ENCODE measurements around the gene RPL12. TPM values are rescaled to one million over a fixed set of nuclear protein-coding genes. Genes with fewer than 3 reads are reported as not detected.
"Not testable (repeated sequence)": the region's sequence is repeated elsewhere in the genome, so short reads cannot be mapped to it uniquely, and the experiment has no call there.

The RPL12 gene
- total and polyA plus RNA-seq, 8 donors, result 902 to 2,099 (median 1,833) TPM

DNA sequence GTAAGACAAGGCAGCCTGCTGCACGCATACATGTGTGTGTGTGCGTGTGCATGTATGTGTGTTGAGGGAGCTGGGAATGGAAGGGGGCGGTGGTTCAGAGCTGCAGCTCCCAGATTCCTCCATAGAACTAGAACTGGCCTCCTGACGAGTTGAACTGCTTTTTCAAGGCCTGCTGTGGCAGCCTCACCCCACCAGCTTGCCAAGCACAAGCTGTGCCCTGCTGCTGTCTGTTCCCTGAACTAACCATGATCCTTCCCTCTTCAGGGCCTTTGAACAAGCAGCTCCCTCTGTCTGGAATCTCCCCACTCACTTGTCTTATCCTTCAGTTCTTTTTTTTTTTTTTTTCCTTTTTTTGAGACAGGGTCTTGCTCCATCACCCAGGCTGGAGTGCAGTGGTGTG is 22.7 kb upstream of the RPL12 start:
- TF ChIP-seq, protein P1, sequence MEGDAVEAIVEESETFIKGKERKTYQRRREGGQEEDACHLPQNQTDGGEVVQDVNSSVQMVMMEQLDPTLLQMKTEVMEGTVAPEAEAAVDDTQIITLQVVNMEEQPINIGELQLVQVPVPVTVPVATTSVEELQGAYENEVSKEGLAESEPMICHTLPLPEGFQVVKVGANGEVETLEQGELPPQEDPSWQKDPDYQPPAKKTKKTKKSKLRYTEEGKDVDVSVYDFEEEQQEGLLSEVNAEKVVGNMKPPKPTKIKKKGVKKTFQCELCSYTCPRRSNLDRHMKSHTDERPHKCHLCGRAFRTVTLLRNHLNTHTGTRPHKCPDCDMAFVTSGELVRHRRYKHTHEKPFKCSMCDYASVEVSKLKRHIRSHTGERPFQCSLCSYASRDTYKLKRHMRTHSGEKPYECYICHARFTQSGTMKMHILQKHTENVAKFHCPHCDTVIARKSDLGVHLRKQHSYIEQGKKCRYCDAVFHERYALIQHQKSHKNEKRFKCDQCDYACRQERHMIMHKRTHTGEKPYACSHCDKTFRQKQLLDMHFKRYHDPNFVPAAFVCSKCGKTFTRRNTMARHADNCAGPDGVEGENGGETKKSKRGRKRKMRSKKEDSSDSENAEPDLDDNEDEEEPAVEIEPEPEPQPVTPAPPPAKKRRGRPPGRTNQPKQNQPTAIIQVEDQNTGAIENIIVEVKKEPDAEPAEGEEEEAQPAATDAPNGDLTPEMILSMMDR (IDR thresholded peaks at IDR 0.05), result no peak
- no peaks in the 10 kb centered on the region for H3K4me1 ChIP-seq
- H3K36me3 ChIP-seq, result peaks cover 0 to 85% of the 10 kb centered on the region in 2 donors
- intact Hi-C loops (cut with DNase I), result no loop called here
- ATAC-seq, result no peak
- H3K4me3 ChIP-seq, result no peak overlapping the region
- H3K9me3 ChIP-seq, result no peaks in the 10 kb centered on the region
- H3K27ac ChIP-seq, result no peak overlapping the region
- DNase-seq, result no peak
- no peaks in the 10 kb centered on the region for H3K27me3 ChIP-seq

DNA sequence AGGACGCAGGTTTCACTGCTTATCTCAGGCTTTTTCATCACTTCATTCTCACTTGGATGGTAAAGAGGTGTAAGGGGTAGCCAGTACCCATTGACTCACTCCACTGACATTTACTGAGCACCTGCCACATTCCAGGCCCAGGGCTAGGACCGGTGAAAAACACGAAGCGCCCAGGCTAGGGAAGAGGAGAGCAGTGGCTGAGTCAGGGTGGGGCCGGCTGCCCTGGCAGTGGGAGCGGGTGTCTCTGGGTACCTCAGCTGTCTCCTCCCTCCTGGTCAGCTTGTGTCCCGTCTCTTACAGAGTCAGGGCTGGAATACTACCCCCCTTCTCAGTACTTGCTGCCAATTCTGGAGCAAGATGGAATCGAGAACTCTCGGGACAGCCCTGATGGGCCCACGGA is 22.3 kb upstream of the RPL12 start:
- H3K9me3 ChIP-seq, result no peaks in the 10 kb centered on the region
- ATAC-seq, result no peak
- intact Hi-C loops (cut with DNase I), result no loop called here

DNA sequence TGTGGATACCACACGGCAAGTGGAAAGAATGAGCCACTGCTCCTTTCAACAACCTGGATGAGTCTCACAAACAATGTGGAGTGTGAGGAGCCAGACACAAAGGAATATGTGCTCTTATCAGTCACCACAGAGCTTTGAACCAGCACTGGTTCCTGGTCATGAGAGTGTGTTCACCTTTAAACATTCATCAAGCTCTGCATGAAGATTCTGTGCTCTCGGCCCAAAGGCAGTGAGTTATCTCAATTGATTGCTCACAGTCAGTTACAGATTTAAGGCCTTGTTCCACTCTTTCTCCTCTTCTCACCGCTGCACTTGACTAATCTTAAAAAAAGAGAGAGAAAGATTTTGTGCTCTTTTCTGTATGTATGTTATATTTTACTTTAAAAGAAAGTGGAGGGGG is 19.5 kb upstream of the RPL12 start:
- no peaks in the 10 kb centered on the region for H3K27me3 ChIP-seq
- intact Hi-C loops (cut with DNase I), result no loop called here
- no peaks in the 10 kb centered on the region for H3K4me1 ChIP-seq
- ATAC-seq (no peak), DNase-seq (no peak)
- H3K9me3 ChIP-seq, result no peaks in the 10 kb centered on the region
- TF ChIP-seq, protein P1 (IDR thresholded peaks at IDR 0.05), result no peak
- peaks cover 0 to 77% of the 10 kb centered on the region in 2 donors for H3K36me3 ChIP-seq
- H3K4me3 ChIP-seq, result no peak overlapping the region
- no peak overlapping the region for H3K27ac ChIP-seq

More for the DNA sequence above, 22.3 kb upstream of the RPL12 start:
- Histone ChIP-seq H3K27ac (no peak overlapping the region), H3K36me3 (peaks cover 0 to 85% of the 10 kb centered on the region in 2 donors), H3K4me1 (no peaks in the 10 kb centered on the region), H3K4me3 (no peak overlapping the region), H3K27me3 (no peaks in the 10 kb centered on the region)
- DNase-seq, result no peak
- TF ChIP-seq, protein P1 (IDR thresholded peaks at IDR 0.05), result no peak

DNA sequence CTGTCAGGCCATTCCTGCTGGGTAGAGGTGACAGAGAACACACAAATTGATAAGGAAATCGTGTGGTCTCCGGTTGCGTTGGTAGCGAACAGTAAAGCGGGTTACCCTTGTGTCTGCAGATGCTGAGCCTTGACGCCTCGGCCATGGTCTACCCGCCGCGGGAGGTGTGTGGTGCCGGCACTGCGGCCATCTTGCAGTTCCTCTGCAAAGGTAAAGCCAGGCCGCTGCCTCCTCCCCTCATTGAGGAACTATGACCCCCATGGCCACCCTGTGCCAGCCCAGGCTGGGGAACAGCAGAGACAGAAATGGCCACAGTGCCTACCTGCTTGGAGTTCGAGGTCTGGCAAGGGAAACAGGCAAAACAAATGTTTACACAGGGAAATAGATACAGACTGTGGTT is 16.4 kb upstream of the RPL12 start:
- intact Hi-C loops (cut with DNase I), result no loop called here
- TF ChIP-seq, protein P1 (IDR thresholded peaks at IDR 0.05), result no peak
- Histone ChIP-seq H3K4me3 (no peak overlapping the region), H3K4me1 (no peaks in the 10 kb centered on the region), H3K27ac (no peak overlapping the region), H3K36me3 (peaks cover 0 to 77% of the 10 kb centered on the region in 2 donors), H3K9me3 (no peaks in the 10 kb centered on the region), H3K27me3 (no peaks in the 10 kb centered on the region)
- ATAC-seq (no peak), DNase-seq (no peak)

DNA sequence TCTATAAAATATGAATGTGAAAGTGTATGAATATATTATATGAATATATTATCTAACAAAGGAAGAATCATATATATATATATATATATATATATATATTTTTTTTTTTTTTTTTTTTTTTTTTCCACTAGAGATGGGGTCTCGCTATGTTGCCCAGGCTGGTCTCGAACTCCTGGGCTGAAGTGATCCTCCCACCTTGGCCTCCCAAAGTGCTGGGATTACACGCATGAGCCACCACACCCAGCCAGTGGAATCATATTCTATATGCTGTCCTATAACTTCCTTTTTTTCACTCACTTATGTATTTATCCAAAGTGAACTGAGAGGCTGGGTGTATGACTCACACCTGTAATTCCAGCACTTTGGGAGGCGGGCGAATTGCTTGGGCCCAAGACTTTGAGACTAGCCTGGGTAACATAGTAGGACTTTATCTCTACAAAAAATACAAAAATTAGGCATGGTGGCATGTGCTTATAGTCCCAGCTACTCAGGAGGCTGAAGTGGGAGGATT is 15.3 kb upstream of the RPL12 start:
- H3K27ac ChIP-seq; H3K4me1 ChIP-seq; DNase-seq; H3K27me3 ChIP-seq; ATAC-seq; H3K4me3 ChIP-seq; H3K9me3 ChIP-seq; intact Hi-C loops (cut with DNase I): not testable (repeated sequence)
- peaks cover 0 to 85% of the 10 kb centered on the region in 2 donors for H3K36me3 ChIP-seq

DNA sequence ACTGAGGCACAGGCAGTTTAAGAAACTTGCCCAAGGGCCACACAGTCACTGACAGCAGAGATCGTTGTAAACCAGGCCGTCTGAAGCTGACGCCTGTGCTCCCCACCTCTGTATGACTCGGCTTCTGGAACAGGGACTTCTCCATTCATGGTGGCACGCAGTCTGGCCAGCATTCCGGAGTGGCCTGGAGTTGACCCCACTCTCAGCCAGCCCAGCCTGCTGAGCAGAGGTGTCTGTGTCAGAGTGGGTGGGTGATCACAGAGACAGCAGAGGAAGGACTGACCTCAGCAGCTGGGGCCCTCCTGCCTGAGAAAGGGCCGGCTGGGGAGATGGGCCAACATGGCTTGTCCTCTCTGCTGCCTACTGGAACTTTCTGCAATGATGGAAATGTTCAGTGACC is 12.7 kb upstream of the RPL12 start:
- no peak for DNase-seq

More for the DNA sequence above, 12.7 kb upstream of the RPL12 start:
- H3K27me3 ChIP-seq, result no peaks in the 10 kb centered on the region
- H3K4me3 ChIP-seq, result no peak overlapping the region
- TF ChIP-seq, protein P1 (IDR thresholded peaks at IDR 0.05), result no peak
- H3K27ac ChIP-seq, result no peak overlapping the region
- no peaks in the 10 kb centered on the region for H3K4me1 ChIP-seq
- H3K9me3 ChIP-seq, result no peaks in the 10 kb centered on the region
- peaks cover 0 to 87% of the 10 kb centered on the region in 2 donors for H3K36me3 ChIP-seq
- ATAC-seq, result no peak
- intact Hi-C loops (cut with DNase I), result no loop called here
